Keratinocyte (primary cell): Measurements from ENCODE around the gene FGF8. TPM values are rescaled to one million over a fixed set of nuclear protein-coding genes. Genes with fewer than 3 reads are reported as not detected.
A peak's percentile ranks its signal among the peaks of the same experiment; 100 is the strongest.

Experiments
- DNase-seq: peaks from one replicate; pipeline ENCODE4 v3.0.0-alpha.2; 2011; ENCODE audit warnings: low read depth, missing footprints, low spot score
- FAIRE-seq: peaks from 2 replicates; lab custom pipeline; 2011; peaks lifted over from hg19 to GRCh38; lab: Jason Lieb, UNC
- H2AFZ ChIP-seq: 2 replicates; pipeline ENCODE4 v1.6.0; 2012; ENCODE audit warnings: low read length, control low read depth, inconsistent platforms; ENCODE audit not compliant: control insufficient read depth
- H3K27ac ChIP-seq: 2 replicates; pipeline ENCODE4 v1.5.1; 2011; ENCODE audit warnings: low read length; ENCODE audit not compliant: control insufficient read depth, insufficient read depth
- H3K27me3 ChIP-seq: 3 replicates; pipeline ENCODE4 v1.6.0; 2011; ENCODE audit warnings: low read length; ENCODE audit not compliant: control insufficient read depth, insufficient read depth; ENCODE audit errors: extremely low read depth
- H3K36me3 ChIP-seq, 2 experiments: 2 replicates in 1 of 2; 3 replicates in 1 of 2; pipeline ENCODE4 v1.5.1; 2011; ENCODE audit warnings: low read length in 2 of 2, mild to moderate bottlenecking in 1 of 2; ENCODE audit not compliant: control insufficient read depth in 2 of 2, insufficient read depth in 2 of 2; ENCODE audit errors: extremely low read depth in 1 of 2
- H3K4me1 ChIP-seq: 3 replicates; pipeline ENCODE4 v1.5.1; 2011; ENCODE audit warnings: low read length; ENCODE audit not compliant: control insufficient read depth, insufficient read depth; ENCODE audit errors: extremely low read depth
- H3K4me2 ChIP-seq: 3 replicates; pipeline ENCODE4 v1.6.0; 2011; ENCODE audit warnings: low read depth, low read length; ENCODE audit not compliant: control insufficient read depth, insufficient read depth; ENCODE audit errors: extremely low read depth
- H3K4me3 ChIP-seq, 3 experiments: fragments of 200-600 bp in 1 of 3; sonication (generic) in 1 of 3; 2 replicates in 2 of 3; 3 replicates in 1 of 3; pipeline ENCODE4 v1.5.1; 2011 to 2016; ENCODE audit warnings: low read length in 3 of 3, mild to moderate bottlenecking in 3 of 3, control low read depth in 2 of 3, inconsistent platforms in 1 of 3, low read depth in 1 of 3, mixed read lengths in 1 of 3, mixed run types in 1 of 3, moderate library complexity in 1 of 3; ENCODE audit not compliant: control insufficient read depth in 2 of 3, insufficient read depth in 2 of 3; ENCODE audit errors: extremely low read depth in 1 of 3
- H3K79me2 ChIP-seq: 2 replicates; pipeline ENCODE4 v1.6.0; 2012; ENCODE audit warnings: low read length; ENCODE audit not compliant: control insufficient read depth, insufficient read depth
- H3K9ac ChIP-seq: 3 replicates; pipeline ENCODE4 v1.6.0; 2011; ENCODE audit warnings: low read length; ENCODE audit not compliant: control insufficient read depth, insufficient read depth; ENCODE audit errors: extremely low read depth
- H3K9me1 ChIP-seq: 3 replicates; pipeline ENCODE4 v1.6.0; 2011; ENCODE audit warnings: low read length; ENCODE audit not compliant: control insufficient read depth, insufficient read depth; ENCODE audit errors: extremely low read depth
- H3K9me3 ChIP-seq: 2 replicates; pipeline ENCODE4 v1.5.1; 2012; ENCODE audit warnings: low read depth, low read length; ENCODE audit not compliant: control insufficient read depth
- H4K20me1 ChIP-seq: 3 replicates; pipeline ENCODE4 v1.6.0; 2011; ENCODE audit warnings: low read length; ENCODE audit not compliant: control insufficient read depth, insufficient read depth; ENCODE audit errors: extremely low read depth
- CTCF ChIP-seq, 3 experiments: IDR thresholded peaks in 1 of 3; conservative IDR thresholded peaks in 1 of 3; optimal IDR thresholded peaks in 1 of 3; 2 replicates in 2 of 3; 3 replicates in 1 of 3; pipeline versions ENCODE3 to v1.5.1; 2011; ENCODE audit warnings: low read length in 3 of 3, mild to moderate bottlenecking in 3 of 3, moderate library complexity in 2 of 3, control low read depth in 1 of 3, inconsistent platforms in 1 of 3; ENCODE audit not compliant: insufficient read depth in 2 of 3; ENCODE audit errors: extremely low read depth in 1 of 3
- EZH2 ChIP-seq: IDR thresholded peaks from one replicate; pipeline ENCODE4 v1.6.1; 2012; ENCODE audit warnings: inconsistent platforms, mild to moderate bottlenecking, low read length, moderate library complexity
- dilution Hi-C: fragments of 300-500 bp; cut with MboI; formaldehyde crosslinking; loops from one replicate; pipeline ENCODE4 v1.7.0; 2020; ENCODE audit warnings: low sequenced_read_pairs; ENCODE audit not compliant: extremely low pct_ligation_motif_present
- polyA plus RNA-seq, 5 experiments: library from polyadenylated mRNA; depleted of rRNA in 3 of 5; stranded (reverse) in 3 of 5; stranded (forward) in 1 of 5; unstranded in 1 of 5; fragments of >200 nt; gene quantifications; 1 replicate in 1 of 5; 2 replicates in 3 of 5; 3 replicates in 1 of 5; pipeline versions ENCODE4 v1.2.1 to v1.2.3, GENCODE V29; 2011 to 2012; ENCODE audit warnings: missing spikeins in 2 of 5, low read depth in 1 of 5, low replicate concordance in 1 of 5

The FGF8 gene
- polyA plus RNA-seq, 1 donor (not counting 4 experiments of a cell fraction or from before 2014, with no cell fraction given): not detected

GRCh38 chr10:101783736-101784118 is 7.8 kb upstream of the FGF8 start:
- Histone ChIP-seq H3K4me1 (peaks cover 49% of the 10 kb centered on the region), H3K9ac (peak overlapping the region; percentile 94), H3K36me3 (peaks cover 17 to 25% of the 10 kb centered on the region in 2 experiments), H3K27me3 (peaks cover 7% of the 10 kb centered on the region), H3K4me2 (peak overlapping the region; percentile 94), H3K9me1 (no peaks in the 10 kb centered on the region), H3K27ac (peak overlapping the region; percentile 74), H4K20me1 (peaks cover 11% of the 10 kb centered on the region), H3K79me2 (peaks cover 11% of the 10 kb centered on the region), H3K4me3 (peak overlapping the region; percentile 74 to 88 (median 86)), H2AFZ (peak overlapping the region; percentile 63), H3K9me3 (no peaks in the 10 kb centered on the region)
- dilution Hi-C loops: no loop called here
- FAIRE-seq (peak; percentile 26), DNase-seq (no peak)
- TF ChIP-seq EZH2 (no peak), CTCF (optimal IDR thresholded peaks at IDR 0.05 in 1 of 3, IDR thresholded peaks at IDR 0.05 in 1 of 3, conservative IDR thresholded peaks at IDR 0.05 in 1 of 3; ENCODE audit: extremely low read depth in 1 of 3, insufficient read depth in 2 of 3, low read length in 3 of 3) (no peak)

GRCh38 chr10:101782811-101783735 is 7.2 kb upstream of the FGF8 start, which contains the start of gene NPM3:
NPM3 (minus strand) TSS chr10:101783446; CDS start chr10:101783390, 56 bp downstream.
- Histone ChIP-seq H4K20me1 (peaks cover 17% of the 10 kb centered on the region), H3K36me3 (peaks cover 17 to 25% of the 10 kb centered on the region in 2 experiments), H3K9ac (peak within 1 kb of the TSS; percentile 94), H3K79me2 (peaks cover 11% of the 10 kb centered on the region), H3K4me2 (peak within 1 kb of the TSS; percentile 94), H3K9me1 (no peaks in the 10 kb centered on the region), H3K4me1 (peaks cover 51% of the 10 kb centered on the region), H3K9me3 (no peaks in the 10 kb centered on the region), H3K27ac (peak within 1 kb of the TSS; percentile 74), H3K4me3 (peak within 1 kb of the TSS; percentile 74 to 88 (median 86)), H3K27me3 (peaks cover 12% of the 10 kb centered on the region), H2AFZ (peak within 1 kb of the TSS; percentile 86)
- TF ChIP-seq EZH2 (no peak), CTCF (optimal IDR thresholded peaks at IDR 0.05 in 1 of 3, IDR thresholded peaks at IDR 0.05 in 1 of 3, conservative IDR thresholded peaks at IDR 0.05 in 1 of 3; ENCODE audit: extremely low read depth in 1 of 3, insufficient read depth in 2 of 3, low read length in 3 of 3) (no peak)
- no peak for DNase-seq
- dilution Hi-C loops: no loop called here
- FAIRE-seq: no peak
